ENCODE data around the gene USO1.
"Not testable (repeated sequence)": the region's sequence is repeated elsewhere in the genome, so short reads cannot be mapped to it uniquely, and the experiment has no call there.

USO1 gene

GRCh38 chr4:75724066-75724866, at the start of gene USO1:
Gene USO1, plus strand, starts transcription at chr4:75724577. Its CDS starts 243 bp downstream, at chr4:75724820.
- peak; percentile 99 for DNase-seq (ENCODE audit: low spot score)

- DNase-seq (ENCODE audit: low spot score) = no peak
These were observed 49.3 kb upstream of the USO1 start for GRCh38 chr4:75675004-75675531.

GRCh38 chr4:75678473-75678872, 45.9 kb upstream of the USO1 start:
- no peak for DNase-seq (ENCODE audit: low spot score)

GRCh38 chr4:75678965-75679364, 45.4 kb upstream of the USO1 start:
- no peak for DNase-seq (ENCODE audit: low spot score)

GRCh38 chr4:75679876-75680575, 44.4 kb upstream of the USO1 start:
- no peak for DNase-seq (ENCODE audit: low spot score)

GRCh38 chr4:75683482-75684155, 40.8 kb upstream of the USO1 start:
- no peak for DNase-seq (ENCODE audit: low spot score)

GRCh38 chr4:75685546-75686189, 38.7 kb upstream of the USO1 start:
- no peak for DNase-seq (ENCODE audit: low spot score)

GRCh38 chr4:75686346-75686745, 38.0 kb upstream of the USO1 start:
- DNase-seq (ENCODE audit: low spot score) = peak; percentile 33

GRCh38 chr4:75687125-75687524, 37.3 kb upstream of the USO1 start:
- DNase-seq (ENCODE audit: low spot score) = not testable (repeated sequence)

- not testable (repeated sequence) for DNase-seq (ENCODE audit: low spot score)
These were observed 32.3 kb upstream of the USO1 start for GRCh38 chr4:75692066-75692465.

GRCh38 chr4:75696071-75696470, 28.3 kb upstream of the USO1 start:
- no peak for DNase-seq (ENCODE audit: low spot score)

- DNase-seq (ENCODE audit: low spot score) = no peak
These were observed 27.8 kb upstream of the USO1 start for GRCh38 chr4:75696581-75696980.

GRCh38 chr4:75698162-75698962, 26.0 kb upstream of the USO1 start:
- DNase-seq (ENCODE audit: low spot score) = peak; percentile 12

GRCh38 chr4:75698963-75699228, 25.5 kb upstream of the USO1 start:
- DNase-seq (ENCODE audit: low spot score) = no peak

- DNase-seq (ENCODE audit: low spot score) = no peak
These were observed 25.1 kb upstream of the USO1 start for GRCh38 chr4:75699299-75699698.

- DNase-seq (ENCODE audit: low spot score) = no peak
These were observed 21.4 kb upstream of the USO1 start for GRCh38 chr4:75702919-75703411.

- no peak for DNase-seq (ENCODE audit: low spot score)
These were observed 19.0 kb upstream of the USO1 start for GRCh38 chr4:75705198-75705977.

- DNase-seq (ENCODE audit: low spot score) = peak; percentile 42
These were observed 16.1 kb upstream of the USO1 start for GRCh38 chr4:75708218-75708691.

GRCh38 chr4:75710246-75710645, 14.1 kb upstream of the USO1 start:
- DNase-seq (ENCODE audit: low spot score) = no peak

- no peak for DNase-seq (ENCODE audit: low spot score)
These were observed 10.4 kb upstream of the USO1 start for GRCh38 chr4:75714011-75714410.

All from CD4-positive, alpha-beta T cell treated with Interleukin-6 at 100 ng/mL for 8 hours (primary cell).